Raji (cell line): ENCODE data around the gene LIMCH1.

Experiments used
- POLR2A ChIP-seq: IDR thresholded peaks from 2 replicates; pipeline ENCODE4 v1.6.1; 2011; ENCODE audit warnings: low read depth, low read length, control low read depth; ENCODE audit not compliant: insufficient read depth

The LIMCH1 gene

DNA sequence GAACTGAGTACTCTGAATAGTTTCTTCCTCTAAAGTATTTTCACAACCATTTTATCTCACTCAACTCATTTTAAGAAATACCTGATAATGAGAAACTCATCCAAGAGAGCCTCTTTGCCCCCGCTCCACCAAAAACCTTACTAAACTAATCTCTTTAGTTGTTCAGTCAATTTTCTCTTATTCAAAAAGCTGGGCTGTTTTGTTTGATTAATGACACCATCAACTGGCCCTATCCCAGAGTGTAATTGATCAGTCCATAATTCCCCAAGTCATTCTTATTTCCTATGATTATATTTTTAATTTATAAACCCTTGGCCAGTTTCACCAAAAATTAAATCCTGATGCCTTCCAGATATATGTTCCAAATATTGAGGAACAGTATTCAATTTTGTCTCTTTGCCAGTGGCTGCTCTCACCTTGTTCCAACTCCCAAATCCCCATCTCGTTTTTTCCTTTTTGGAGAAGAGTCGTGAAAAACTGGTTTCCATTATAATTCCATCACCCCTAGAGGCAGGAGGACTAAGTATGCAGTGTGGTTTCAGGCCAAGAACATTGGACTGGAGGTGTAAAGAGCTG, 10.4 kb downstream of the LIMCH1 start:
- no peak for TF ChIP-seq POLR2A

GRCh38 chr4:41549478-41549877, 11.5 kb downstream of the LIMCH1 start:
- TF ChIP-seq POLR2A, result no peak

DNA sequence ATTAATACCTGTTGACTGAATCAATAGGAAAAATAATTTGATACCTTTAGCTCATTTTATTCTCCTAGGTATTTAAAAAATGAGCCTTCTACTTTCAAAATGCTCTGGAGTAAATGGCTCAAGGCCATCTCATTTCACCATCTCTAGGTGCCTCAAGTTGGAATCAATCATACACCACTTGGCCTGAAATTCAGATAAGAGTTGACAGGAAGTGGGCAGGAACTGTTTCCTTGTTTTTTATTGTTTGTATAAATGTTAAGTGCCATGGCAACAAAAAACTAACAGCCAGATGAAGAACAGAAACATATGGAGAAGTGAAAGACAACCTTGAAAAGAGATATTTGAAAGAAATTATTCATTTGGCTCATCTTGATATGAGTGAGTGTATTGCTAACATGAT, 12.4 kb downstream of the LIMCH1 start:
- TF ChIP-seq POLR2A, result no peak

DNA sequence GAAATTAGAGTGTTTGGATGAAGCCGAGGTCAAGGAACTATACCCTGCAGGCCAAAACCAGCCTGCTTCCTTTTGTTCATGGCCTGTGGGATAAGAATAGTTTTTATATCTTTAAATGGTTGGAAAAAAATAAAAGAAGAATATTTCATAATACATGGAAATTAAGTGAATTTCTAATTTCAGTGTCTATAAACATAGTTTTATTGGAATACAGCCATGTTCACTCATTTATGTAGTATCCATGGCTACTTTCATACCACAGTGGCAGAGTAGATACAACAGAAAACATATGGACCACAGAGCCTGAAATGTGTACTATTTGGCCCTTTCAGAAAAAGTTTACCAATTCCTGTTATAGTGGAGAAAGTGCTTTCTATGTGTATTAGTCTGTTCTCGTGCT, 13.6 kb downstream of the LIMCH1 start:
- no peak for TF ChIP-seq POLR2A

DNA sequence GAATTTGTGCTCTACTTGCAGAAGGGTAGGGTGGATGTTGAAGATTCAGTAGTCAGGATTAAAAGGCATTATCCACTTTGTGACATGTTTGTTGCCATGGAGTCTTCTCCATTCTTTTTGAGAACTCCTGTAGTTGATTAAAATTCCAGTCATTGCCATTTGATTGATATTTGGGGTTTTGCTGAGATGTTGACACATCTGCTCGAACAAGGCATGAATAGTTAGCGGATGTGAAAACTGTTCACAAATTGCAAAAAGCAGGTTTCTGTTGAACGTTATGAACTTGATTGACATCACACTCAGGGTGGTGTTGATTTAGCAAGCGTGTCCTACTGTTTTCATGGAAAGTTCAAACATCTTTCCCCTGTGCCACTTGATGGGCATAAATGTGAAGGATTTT, 16.9 kb downstream of the LIMCH1 start:
- TF ChIP-seq POLR2A, result no peak

- TF ChIP-seq POLR2A, result no peak
These were observed 18.6 kb downstream of the LIMCH1 start for GRCh38 chr4:41556526-41556925.

- TF ChIP-seq POLR2A, result no peak
These were observed 22.1 kb downstream of the LIMCH1 start for GRCh38 chr4:41559940-41560516.

DNA sequence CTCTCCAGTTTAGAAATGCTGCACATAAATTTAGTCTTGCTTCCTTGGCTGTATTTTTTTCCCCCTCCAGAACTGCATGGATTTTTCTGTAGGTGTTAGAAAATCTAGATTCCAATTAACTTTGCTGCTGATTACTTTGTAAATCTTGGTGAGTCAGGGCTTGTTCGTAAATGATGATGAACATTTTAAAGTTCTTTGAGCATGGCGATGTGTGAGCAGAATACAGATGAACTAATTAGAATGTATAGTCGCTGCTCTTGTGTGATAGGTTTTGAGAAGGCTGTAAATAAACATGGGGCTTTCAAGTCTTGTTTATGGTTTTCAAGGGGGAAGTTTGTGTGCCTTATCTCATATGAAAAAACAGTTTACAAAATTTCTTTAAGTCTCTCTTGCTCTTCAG, 23.3 kb downstream of the LIMCH1 start:
- no peak for TF ChIP-seq POLR2A

DNA sequence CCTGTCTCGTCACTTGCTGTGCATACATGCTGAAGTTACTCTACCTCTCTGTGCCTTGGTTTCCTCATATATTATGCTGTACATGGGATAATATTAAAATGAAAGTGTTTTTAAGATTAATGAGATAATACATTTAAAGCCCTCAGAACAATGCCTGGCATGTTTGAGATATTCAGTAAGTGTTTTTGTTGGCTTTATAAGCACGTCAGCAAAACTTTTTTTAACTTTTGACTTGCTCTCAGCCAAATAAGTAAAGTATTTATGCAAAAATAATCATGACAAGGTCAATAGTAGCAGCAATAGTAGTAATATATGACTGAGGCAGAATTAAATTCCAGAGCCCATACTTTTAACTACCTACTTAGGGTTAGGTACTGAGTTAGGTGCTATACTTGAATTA, 29.2 kb downstream of the LIMCH1 start:
- no peak for TF ChIP-seq POLR2A

- TF ChIP-seq POLR2A, result no peak
These were observed 30.4 kb downstream of the LIMCH1 start for GRCh38 chr4:41568363-41568762.

DNA sequence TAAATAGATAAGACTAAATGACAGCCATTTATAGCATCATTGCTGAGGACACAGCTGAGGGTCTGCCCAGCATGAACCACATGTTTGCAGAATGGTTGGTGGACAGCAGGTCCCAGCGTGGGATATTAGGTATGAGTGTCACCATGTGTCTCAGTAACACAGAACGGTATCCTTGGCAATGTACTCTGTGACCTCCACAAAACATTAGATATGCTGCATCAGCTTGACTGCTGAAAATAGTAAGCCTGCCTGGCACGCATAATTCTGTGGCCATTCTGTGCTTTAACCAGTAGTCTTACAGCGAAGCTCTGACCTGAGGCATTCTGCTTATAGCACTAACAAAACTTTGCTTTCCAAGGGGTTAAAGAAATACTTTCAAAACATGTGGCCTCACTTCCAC, 32.0 kb downstream of the LIMCH1 start:
- TF ChIP-seq POLR2A, result no peak

DNA sequence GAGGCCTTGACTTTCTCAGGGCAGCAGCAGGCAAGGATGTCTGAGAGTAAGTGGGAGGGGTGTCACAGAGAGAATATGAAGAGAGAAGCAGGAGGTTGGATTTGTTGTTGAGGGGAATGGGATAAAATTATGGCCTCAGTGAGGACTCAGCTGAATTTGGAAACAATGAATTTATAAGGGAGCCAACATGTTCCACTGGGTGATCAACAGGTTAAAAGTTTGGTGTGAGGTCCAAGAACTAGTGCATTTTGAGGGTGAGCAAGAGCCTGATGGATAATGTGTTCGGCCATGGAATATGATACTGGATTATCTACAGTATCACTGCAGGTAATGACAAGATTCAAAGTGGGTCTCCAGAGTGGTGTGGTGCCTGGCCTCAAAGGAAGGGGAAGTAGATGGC, 33.5 kb downstream of the LIMCH1 start:
- TF ChIP-seq POLR2A, result no peak

DNA sequence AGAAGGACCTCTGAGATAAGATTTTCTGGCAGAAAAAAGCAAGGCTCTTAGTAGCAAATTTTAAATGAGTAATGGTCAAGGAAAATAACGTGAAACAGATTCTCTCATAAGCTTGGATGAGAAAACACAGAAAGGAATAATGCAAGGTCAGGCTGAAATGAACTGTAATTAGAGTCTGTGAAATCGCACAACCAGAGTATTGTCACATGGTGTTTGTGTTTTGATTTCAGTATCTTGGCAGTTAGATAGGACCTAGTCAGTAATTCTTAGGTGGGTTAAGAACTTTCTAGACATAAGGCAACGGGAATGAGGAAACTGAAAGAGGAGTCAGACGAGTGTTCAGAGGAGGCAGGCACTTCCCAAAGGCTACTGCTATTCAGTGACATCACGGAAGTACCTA, 34.6 kb downstream of the LIMCH1 start:
- no peak for TF ChIP-seq POLR2A

GRCh38 chr4:41572956-41573355, 35.0 kb downstream of the LIMCH1 start:
- no peak for TF ChIP-seq POLR2A

DNA sequence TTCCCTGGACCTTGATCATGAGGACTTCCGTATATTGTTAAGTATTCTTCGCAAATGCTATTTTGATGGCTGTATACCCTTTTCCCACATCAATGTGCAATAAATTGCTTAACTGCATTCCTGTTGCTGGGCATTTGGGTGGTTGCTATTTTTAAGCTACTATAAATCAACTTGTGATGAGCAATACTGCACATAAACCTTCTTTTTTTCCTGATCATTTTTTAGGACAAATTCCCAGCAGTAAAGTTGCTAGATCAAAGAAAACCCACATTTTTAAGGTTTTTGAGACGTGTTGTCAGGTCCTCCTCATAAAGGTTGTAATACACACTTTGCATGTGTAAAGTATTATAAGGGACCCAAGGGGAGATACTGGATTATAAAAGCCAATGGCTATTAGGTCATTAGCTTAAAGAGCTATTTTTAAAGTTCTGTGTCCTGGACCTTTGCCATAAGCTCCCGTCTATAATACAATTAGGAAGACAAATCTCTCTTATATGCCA, 35.6 kb downstream of the LIMCH1 start:
- no peak for TF ChIP-seq POLR2A

- TF ChIP-seq POLR2A, result no peak
These were observed 37.2 kb downstream of the LIMCH1 start for GRCh38 chr4:41575207-41575606.

DNA sequence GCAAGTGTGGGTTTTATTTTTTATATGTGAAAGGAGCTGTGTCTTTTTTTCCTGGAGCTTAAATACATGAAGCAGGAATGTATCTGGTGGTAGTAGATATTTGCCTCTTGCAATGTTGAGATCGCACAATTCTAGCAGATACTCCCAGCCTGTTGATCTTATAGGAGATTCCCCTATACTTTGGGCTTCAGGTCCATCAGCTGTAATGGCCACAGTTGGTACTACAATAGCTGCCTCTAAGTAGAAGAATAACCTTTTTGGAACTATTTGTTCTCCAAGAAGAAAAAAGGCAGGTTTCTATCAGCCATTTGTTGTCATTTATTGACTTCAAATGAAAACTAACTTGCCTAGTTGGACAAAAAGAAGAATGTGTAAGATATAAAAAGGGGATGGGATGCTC, 37.7 kb downstream of the LIMCH1 start:
- no peak for TF ChIP-seq POLR2A
